Neural cell (in vitro differentiated cells): ENCODE measurements around the gene ZDHHC21. TPM values are rescaled to one million over a fixed set of nuclear protein-coding genes. Genes with fewer than 3 reads are reported as not detected.

ENCODE experiments used
- H2AFZ ChIP-seq: fragments of 200-600, 300-800 bp; sonication (generic), shearing (Covaris generic); 2 replicates; pipeline ENCODE4 v1.6.0; 2014; ENCODE audit warnings: low read depth, mild to moderate bottlenecking, antibody characterized with exemption, low read length, moderate library complexity
- H3F3A ChIP-seq: fragments of 200-600 bp; shearing (Covaris generic); 2 replicates; pipeline ENCODE4 v1.6.1; 2016; ENCODE audit warnings: mild to moderate bottlenecking, moderate library complexity, mixed read lengths, antibody characterized with exemption, low read length; ENCODE audit not compliant: insufficient read depth, poor library complexity, severe bottlenecking
- H3K27ac ChIP-seq: fragments of 200-600, 300-800 bp; sonication (generic), shearing (Covaris generic); 2 replicates; pipeline ENCODE4 v1.5.1; 2014; ENCODE audit warnings: mild to moderate bottlenecking, low read length, moderate library complexity
- H3K27me3 ChIP-seq: fragments of 300-800, 200-600 bp; sonication (generic), shearing (Covaris generic); 2 replicates; pipeline ENCODE4 v1.6.0; 2014; ENCODE audit warnings: mild to moderate bottlenecking, low read depth, low read length, moderate library complexity; ENCODE audit not compliant: insufficient read depth
- H3K36me3 ChIP-seq: fragments of 300-800, 200-600 bp; sonication (generic), shearing (Covaris generic); 2 replicates; pipeline ENCODE4 v1.5.1; 2014; ENCODE audit warnings: mild to moderate bottlenecking, antibody characterized with exemption, low read length, moderate library complexity; ENCODE audit not compliant: insufficient read depth
- H3K4me2 ChIP-seq: fragments of 300-800, 200-600 bp; sonication (generic), shearing (Covaris generic); 2 replicates; pipeline ENCODE4 v1.6.0; 2014; ENCODE audit warnings: mild to moderate bottlenecking, low read length
- H3K4me3 ChIP-seq: fragments of 300-800, 200-600 bp; sonication (generic), shearing (Covaris generic); 2 replicates; pipeline ENCODE4 v1.5.1; 2014; ENCODE audit warnings: mild to moderate bottlenecking, low read length, moderate library complexity
- H3K79me2 ChIP-seq: fragments of 200-600 bp; shearing (Covaris generic); replicated peaks from 2 replicates; pipeline ENCODE4 v1.6.0; 2014; ENCODE audit warnings: mild to moderate bottlenecking, low read length, moderate library complexity; ENCODE audit not compliant: insufficient read depth
- H3K9ac ChIP-seq: fragments of 300-800, 200-600 bp; sonication (generic), shearing (Covaris generic); 2 replicates; pipeline ENCODE4 v1.6.1; 2016; ENCODE audit warnings: mild to moderate bottlenecking, low read length, mixed read lengths
- H3K9me2 ChIP-seq: fragments of 200-600 bp; shearing (Covaris generic); 2 replicates; pipeline ENCODE4 v1.6.1; 2016; ENCODE audit warnings: mild to moderate bottlenecking, low read length, mixed read lengths; ENCODE audit not compliant: insufficient read depth
- H3K9me3 ChIP-seq: fragments of 200-600, 300-800 bp; sonication (generic), shearing (Covaris generic); 2 replicates; pipeline ENCODE4 v1.6.1; 2016; ENCODE audit warnings: mild to moderate bottlenecking, mixed run types, low read length, moderate library complexity, mixed read lengths
- H4K20me1 ChIP-seq: fragments of 200-600 bp; shearing (Covaris generic); 2 replicates; pipeline ENCODE4 v1.6.1; 2016; ENCODE audit warnings: mild to moderate bottlenecking, mixed run types; ENCODE audit not compliant: insufficient read depth
- CTCF ChIP-seq: fragments of 450-650 bp; IDR thresholded peaks from 2 replicates; pipeline ENCODE4 v1.5.1; 2014; ENCODE audit warnings: antibody characterized with exemption, mild to moderate bottlenecking, moderate library complexity; ENCODE audit not compliant: poor library complexity, severe bottlenecking
- EP300 ChIP-seq: fragments of 450-650 bp; conservative IDR thresholded peaks from 2 replicates; pipeline ENCODE4 v1.6.1; 2014; ENCODE audit warnings: antibody characterized with exemption, mild to moderate bottlenecking, moderate library complexity; ENCODE audit not compliant: poor library complexity, severe bottlenecking
- EZH2 ChIP-seq: fragments of 200-600, 300-800 bp; shearing (Covaris generic), sonication (generic); IDR thresholded peaks from 2 replicates; pipeline ENCODE4 v1.6.1; 2014; ENCODE audit warnings: antibody characterized with exemption, low read length, borderline replicate concordance, mild to moderate bottlenecking; ENCODE audit not compliant: insufficient read depth, poor library complexity, severe bottlenecking
- MXI1 ChIP-seq: fragments of 450-650 bp; conservative IDR thresholded peaks from 2 replicates; pipeline ENCODE4 v1.6.1; 2014; ENCODE audit warnings: antibody characterized with exemption, mild to moderate bottlenecking; ENCODE audit not compliant: poor library complexity, severe bottlenecking
- POLR2AphosphoS5 ChIP-seq: IDR thresholded peaks from 2 replicates; pipeline ENCODE4 v1.6.1; 2012
- RAD21 ChIP-seq: fragments of 450-650 bp; conservative IDR thresholded peaks from 2 replicates; pipeline ENCODE4 v1.6.1; 2014; ENCODE audit warnings: antibody characterized with exemption, mild to moderate bottlenecking, moderate library complexity
- REST ChIP-seq: IDR thresholded peaks from 2 replicates; pipeline ENCODE4 v1.6.1; 2012; ENCODE audit warnings: borderline replicate concordance
- SMC3 ChIP-seq: fragments of 450-650 bp; conservative IDR thresholded peaks from 2 replicates; pipeline ENCODE4 v1.6.1; 2014; ENCODE audit warnings: antibody characterized with exemption, mild to moderate bottlenecking, moderate library complexity; ENCODE audit not compliant: poor library complexity
- TAF1 ChIP-seq: IDR thresholded peaks from 2 replicates; pipeline ENCODE4 v1.6.1; 2012; ENCODE audit warnings: low read depth
- polyA plus RNA-seq: library from polyadenylated mRNA; depleted of rRNA; stranded (reverse); fragments of >200 nt; gene quantifications from 2 replicates; pipeline ENCODE4 v1.2.3, GENCODE V29; 2014

Gene ZDHHC21
- polyA plus RNA-seq, 1 donor from 2014 or later: 19.8 TPM

- Histone ChIP-seq H3K9ac (no peak overlapping the region), H2AFZ (no peak overlapping the region), H3K79me2 (no peaks in the 10 kb centered on the region), H3K36me3 (no peaks in the 10 kb centered on the region), H3K9me2 (no peaks in the 10 kb centered on the region), H3K27ac (no peak overlapping the region), H4K20me1 (no peaks in the 10 kb centered on the region), H3K4me3 (no peak overlapping the region), H3K4me2 (no peak overlapping the region), H3K27me3 (no peaks in the 10 kb centered on the region), H3K9me3 (peaks cover 8% of the 10 kb centered on the region), H3F3A (no peaks in the 10 kb centered on the region)
- no peak for TF ChIP-seq MXI1
- TF ChIP-seq TAF1: no peak
- TF ChIP-seq REST: no peak
- no peak for TF ChIP-seq SMC3
- TF ChIP-seq CTCF: no peak
- TF ChIP-seq POLR2AphosphoS5: no peak
- no peak for TF ChIP-seq RAD21
- no peak for TF ChIP-seq EP300
- no peak for TF ChIP-seq EZH2
Observed at GRCh38 chr9:14702200-14702720, 9.0 kb upstream of the ZDHHC21 start.

GRCh38 chr9:14692470-14693250, 572 bp downstream of the ZDHHC21 start:
- Histone ChIP-seq H3K27ac (no peak overlapping the region), H3F3A (no peaks in the 10 kb centered on the region), H2AFZ (peak overlapping the region; percentile 71), H3K9me2 (no peaks in the 10 kb centered on the region), H4K20me1 (no peaks in the 10 kb centered on the region), H3K79me2 (peaks cover 9% of the 10 kb centered on the region), H3K4me3 (peak overlapping the region; percentile 93), H3K36me3 (no peaks in the 10 kb centered on the region), H3K27me3 (no peaks in the 10 kb centered on the region), H3K9me3 (no peaks in the 10 kb centered on the region), H3K9ac (peak overlapping the region; percentile 88), H3K4me2 (peak overlapping the region; percentile 84)
- no peak for TF ChIP-seq SMC3
- no peak for TF ChIP-seq RAD21
- TF ChIP-seq POLR2AphosphoS5: no peak
- no peak for TF ChIP-seq MXI1
- TF ChIP-seq CTCF: no peak
- no peak for TF ChIP-seq TAF1
- no peak for TF ChIP-seq REST
- no peak for TF ChIP-seq EZH2
- TF ChIP-seq EP300: no peak
